ENCODE measurements around the gene SPIN2A.
A peak's percentile ranks its signal among the peaks of the same experiment; 100 is the strongest.
"Not testable (repeated sequence)": the region's sequence is repeated elsewhere in the genome, so short reads cannot be mapped to it uniquely, and the experiment has no call there.

Gene SPIN2A

DNA sequence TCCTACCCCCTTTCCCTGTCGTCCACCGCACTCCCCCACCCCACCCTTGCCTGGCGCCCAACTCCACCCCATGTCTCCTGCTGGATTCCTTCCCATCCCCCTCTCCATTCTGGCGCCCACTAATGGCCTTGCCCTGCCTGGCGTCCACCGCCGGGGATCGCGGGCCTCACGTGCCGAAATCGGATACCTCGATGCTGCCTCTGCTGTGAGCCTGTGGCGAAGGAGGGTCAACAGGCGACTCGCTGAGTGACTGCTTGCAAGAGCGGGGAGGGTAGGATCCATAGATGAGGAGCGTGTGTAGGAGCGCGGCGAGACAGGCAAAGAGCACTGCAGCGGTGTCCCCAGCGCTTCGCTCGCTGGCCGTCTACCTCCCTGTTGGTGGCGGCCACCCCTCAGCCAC is at the start of gene SPIN2A:
SPIN2A (minus strand) TSS at position 325 of the 400 bp plus-strand sequence. CDS start 800 bp downstream, outside the sequence.
- not testable (repeated sequence) for DNase-seq

DNA sequence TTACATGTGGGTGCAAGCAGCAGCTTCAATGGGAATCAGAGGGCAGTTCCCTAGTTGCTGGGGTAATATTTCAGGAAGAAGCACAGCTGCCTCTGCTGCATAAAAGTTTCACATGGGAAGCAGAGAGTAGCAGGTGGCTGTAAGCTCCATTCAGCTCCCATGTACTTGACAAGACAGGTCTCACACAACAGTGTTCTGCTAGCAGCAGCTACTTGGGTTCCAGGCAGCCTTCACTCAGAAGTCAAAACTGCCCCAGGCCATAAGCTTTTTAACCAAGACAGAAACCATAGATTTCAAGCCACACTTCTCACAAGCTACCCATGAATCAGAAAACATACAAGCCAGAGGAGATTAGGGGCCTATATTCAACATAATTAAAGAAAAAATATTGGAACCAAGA is 41.4 kb upstream of the SPIN2A start:
- DNase-seq = no peak

DNA sequence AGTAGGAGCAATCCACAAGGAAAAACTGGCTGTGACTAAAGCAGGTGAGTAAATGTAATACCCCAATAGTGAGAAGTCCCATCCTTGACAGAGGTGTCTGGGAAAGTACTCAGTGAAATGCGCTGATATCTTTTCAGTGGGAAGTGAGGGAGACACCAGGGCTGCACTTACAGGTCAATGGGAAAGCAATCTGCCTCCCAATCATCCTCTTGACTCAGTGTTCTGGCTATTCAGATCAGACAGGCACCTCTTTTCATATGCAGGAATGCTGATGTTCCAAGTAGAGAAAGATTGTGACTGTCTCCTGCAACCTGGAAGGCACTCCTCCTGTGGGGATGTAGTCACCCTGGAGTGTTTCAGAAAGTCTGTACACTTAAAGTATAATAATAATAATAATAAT is 39.9 kb upstream of the SPIN2A start:
- no peak for DNase-seq

DNA sequence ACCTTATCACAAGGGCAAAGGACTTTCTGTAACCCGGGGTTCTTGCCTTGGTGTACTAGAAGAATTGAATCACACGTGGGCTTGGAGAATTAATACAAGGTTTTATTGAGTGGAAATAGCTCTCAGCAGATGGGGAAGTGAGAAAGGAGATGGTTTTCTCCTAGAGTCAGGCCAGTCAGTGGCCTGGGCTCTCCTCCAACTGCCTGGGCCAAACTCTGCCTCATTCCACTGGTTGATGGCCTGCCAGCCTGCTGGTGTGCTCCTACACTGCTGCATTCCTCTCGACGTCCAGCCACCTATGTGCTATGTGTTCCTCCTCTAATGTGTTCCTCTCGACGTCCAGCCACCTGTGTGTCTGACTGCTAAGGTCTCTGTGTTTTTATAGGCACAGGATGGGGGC is 35.3 kb upstream of the SPIN2A start:
- DNase-seq = no peak

DNA sequence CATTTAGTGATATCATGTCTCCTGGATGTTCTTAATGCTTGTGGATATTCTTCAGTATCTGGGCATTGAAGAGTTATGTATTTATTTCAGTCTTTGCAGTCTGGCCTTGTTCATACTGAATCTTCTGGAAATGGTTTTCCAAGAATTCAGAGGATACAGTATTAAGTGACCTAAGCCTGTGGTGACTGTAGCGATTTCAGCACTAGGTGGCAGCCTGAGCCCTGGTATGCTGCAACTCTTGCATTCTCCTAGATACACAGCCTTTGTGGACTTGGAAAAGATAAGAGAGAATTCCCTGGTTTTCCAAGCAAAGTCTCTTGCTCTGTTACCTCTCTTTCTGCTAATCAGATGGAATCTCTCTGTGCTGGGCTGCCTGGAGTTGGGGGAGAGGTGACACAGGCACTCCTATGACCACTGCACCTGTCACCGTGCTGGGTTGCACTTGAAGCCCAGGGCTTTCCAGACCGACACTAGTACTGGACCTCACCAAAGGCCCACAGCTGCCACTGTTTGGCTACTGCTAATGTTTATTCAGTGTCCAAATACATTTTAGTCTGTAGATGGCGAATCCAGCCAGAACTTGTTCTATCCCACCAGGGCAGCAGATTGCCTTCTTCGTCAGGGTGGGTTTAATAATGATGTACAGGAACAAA is 19.3 kb upstream of the SPIN2A start:
- DNase-seq = no peak

DNA sequence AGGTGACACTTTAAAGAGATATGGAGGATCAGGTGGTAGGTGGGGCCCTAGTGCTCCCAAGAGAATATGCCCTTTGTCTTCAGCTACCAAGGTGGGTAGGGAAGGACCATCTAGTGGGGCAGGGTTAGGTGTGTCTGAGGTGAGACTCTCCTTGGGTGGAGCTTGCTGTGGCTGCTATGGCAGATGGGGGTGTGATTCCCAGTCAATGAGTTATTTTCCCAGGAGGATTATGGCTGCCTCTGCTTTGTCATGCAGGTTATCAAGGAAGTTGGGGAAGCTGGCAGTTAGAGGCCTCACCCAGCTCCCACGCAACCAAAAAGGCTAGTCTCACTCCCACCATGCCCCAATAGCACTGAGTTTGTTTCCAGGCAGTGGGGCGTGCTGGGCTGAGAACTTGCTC is 18.0 kb upstream of the SPIN2A start:
- DNase-seq = no peak

DNA sequence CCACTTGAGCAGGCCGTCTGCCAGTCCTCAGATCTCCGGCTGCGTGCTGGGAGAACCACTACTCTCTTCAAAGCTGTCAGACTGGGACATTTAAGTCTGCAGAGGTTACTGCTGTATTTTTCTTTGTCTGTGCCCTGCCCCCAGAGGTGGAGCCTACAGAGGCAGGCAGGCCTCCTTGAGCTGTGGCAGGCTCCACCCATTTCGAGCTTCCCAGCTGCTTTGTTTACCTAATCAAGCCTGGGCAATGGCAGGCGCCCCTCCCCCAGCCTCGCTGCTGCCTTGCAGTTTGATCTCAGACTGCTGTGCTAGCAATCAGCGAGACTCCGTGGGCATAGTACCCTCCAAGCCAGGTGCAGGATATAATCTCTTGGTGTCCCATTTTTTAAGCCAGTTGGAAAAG is 15.0 kb upstream of the SPIN2A start:
- not testable (repeated sequence) for DNase-seq

DNA sequence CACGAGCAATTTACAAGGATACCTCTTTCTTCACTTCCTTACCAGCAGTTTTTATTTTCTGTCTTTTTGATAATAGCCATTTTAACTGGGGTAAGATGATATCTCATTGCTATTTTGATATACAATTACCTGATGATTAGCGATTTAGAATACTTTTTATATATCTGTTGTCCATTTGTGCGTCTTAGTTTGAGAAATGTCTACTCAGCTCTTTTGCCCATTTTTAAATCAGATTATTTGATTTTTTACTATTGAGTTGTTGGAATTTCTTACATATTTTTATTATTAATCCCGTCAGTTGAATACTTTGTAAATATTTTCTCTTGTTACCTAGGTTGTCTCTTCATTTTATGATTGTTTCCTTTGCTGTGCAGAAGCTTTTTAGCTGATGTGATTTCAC is 1.5 kb upstream of the SPIN2A start:
- DNase-seq = no peak

DNA sequence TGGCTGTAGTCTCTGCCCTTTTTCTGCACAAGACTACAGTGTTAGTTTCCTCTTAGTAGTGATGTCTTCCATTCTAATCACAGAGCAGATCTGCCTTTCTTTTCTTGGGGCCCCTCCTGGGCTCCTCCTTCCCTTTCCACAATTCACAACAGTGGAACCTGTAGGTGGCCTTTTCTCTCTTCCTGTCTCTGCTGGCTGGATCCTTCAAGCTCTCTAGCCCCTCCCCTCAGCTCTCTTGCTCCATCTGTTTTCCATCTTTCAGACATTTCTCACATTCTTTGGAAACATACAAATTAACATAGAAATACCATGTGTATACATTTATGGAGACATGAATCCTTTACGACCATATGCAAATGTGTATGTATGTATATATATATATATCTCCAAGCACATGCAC is 304 bp upstream of the SPIN2A start:
- no peak for DNase-seq

DNA sequence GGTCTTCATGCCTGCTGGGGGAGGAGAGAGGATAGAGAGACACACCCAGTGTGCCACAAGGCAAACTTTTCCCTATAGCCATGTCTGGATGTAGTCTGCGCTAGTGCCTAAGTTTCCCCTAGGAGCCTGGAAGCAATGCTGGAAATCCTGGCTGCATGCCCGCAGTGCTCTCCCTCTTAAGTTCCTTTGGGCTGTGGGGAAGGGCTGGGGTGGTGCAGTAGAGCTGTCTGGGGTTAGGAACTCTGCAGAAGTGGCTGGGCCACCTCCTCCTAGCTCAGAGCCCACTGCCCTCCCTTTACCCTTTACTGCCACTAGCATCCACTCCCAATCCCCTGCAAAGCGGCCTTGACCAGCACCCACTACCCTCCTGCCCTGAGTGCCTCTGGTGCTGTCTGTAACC is 608 bp downstream of the SPIN2A start:
- DNase-seq = not testable (repeated sequence)

DNA sequence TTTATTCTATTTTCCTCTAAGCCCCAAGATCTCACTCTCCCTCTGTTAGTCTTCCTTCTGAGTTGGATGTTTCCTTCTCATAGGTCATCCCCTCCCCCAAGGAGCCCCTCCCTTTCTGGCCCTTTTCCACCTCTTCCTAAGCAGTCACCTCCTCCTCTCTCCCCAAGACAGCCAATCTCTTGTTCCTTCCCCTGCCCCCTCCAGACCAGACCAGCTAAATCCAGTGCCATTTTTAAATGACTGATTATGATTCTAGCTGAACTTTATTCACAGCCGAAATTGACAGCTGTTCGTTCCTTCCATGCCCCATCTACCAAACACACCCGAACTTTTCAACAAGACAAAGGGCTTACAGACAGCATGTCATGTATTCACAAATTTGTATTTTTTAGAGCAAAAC is 1.9 kb downstream of the SPIN2A start:
- no peak for DNase-seq

DNA sequence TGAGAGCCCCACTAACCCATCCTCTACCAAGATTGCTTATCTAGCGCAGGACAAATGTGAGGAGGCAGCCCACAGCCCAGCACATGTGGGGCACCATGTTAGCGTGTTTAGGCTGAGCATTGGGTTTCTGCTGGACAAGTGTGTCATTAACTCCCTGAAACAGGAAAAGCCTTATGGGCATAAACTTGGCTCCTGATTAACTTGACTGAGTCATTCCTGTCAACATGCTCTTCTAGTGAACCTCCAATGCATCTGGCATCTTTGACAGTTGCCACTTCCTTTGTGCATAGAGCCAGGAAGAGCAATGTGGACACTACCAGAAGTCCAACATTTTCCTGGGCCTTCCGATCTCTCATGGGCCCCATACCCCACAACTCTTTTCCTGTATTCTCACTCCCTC is 2.5 kb downstream of the SPIN2A start:
- no peak for DNase-seq

DNA sequence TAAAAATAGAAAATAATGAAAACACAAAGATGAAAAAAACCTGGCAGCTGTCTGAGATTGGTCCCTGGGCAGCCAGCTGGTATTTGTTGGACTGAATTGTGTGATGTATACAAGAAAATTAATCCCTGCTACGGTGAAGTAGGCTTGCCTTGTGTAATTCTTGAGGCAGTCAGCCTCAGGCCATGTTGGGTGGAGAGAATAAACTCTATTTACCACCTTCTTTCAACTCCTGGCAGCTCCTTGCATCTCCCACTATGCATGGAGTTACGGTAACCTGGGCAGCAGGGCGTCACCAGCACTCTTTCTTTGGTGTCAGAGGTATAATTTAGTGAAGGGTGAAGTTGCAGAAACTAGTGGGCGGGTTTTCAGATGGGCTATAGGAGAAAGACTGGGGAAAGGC is 3.5 kb downstream of the SPIN2A start:
- no peak for DNase-seq

DNA sequence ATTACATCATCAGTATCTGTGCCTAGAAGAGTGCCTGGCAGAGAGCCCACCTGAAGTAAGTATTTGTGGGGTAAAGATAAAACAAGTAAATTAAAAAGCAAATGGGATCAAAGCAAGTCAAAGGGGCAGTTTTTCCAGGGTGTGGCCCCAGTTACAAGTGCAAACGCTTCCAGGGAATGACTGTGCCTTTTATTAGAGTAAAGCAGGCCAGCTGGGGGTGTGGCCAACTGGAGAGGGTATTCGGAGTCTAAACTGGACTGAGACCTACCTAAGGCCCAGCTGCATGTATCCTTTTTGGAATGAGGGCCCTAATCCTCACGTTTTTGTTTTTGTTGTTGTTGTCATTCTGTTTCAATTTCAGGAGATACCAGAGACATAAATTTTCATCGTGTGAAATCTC is 3.9 kb downstream of the SPIN2A start:
- DNase-seq = not testable (repeated sequence)

DNA sequence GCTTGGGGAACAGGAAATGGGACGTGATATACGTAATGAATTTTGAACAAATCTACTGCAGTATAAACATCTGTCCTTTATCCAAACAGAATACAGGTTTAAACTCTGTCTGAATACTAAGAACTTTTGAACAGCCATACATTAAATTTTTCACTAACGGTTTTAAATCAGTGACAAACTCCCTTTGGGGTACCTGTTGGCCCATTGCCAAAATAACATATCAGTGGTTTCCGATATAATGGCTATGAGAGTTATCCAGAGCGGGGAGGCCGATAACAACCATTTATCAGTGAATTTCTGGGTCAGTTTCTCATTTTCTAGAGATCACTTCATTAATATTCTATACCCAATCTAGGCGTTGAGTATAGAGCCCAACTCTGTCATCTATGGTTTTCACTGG is 5.2 kb downstream of the SPIN2A start:
- no peak for DNase-seq

DNA sequence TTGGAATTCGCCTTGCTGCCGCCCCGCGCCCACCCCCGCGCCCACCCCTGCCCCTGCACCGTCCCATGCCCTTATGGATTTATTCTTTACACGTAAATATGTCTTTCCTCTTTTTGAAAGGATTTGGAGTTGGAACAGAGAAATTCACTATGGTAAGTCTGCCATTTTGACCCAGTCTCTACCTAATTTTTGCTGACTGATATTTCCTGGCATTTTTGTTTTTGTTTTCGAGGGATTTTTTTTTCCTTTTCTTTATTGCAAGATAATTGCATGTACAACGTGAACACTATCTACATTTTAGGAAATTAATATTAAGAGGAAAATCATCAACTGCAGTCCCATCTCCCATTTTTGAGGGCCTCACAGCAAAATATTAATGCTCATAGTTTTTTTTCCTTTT is 15.4 kb downstream of the SPIN2A start:
- DNase-seq = no peak

DNA sequence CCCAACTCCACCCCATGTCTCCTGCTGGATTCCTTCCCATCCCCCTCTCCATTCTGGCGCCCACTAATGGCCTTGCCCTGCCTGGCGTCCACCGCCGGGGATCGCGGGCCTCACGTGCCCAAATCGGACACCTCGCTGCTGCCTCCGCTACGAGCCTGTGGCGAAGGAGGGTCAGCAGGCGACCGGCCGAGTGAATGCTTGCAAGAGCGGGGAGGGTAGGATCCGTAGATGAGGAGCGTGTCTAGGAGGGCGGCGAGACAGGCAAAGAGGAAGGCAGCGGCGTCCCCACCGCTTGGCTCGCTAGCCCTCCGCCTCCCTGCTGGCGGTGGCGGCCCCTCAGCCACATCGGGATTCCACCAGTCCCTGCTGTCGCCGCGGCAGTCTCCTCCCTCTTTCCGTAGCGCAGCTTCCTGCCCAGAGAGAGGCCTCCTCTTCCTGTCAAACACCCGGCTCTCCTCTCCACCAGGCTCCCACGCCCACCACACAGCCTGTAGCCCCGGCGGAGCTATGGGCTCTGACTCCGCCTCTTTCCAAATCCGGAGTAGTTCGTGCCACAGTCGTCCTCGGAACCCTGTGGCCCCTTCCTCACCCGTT is 15.9 kb downstream of the SPIN2A start, which contains the start of gene SPIN2B:
SPIN2B (minus strand) TSS at position 387 of the 594 bp plus-strand sequence.
- peak; percentile 84 for DNase-seq

DNA sequence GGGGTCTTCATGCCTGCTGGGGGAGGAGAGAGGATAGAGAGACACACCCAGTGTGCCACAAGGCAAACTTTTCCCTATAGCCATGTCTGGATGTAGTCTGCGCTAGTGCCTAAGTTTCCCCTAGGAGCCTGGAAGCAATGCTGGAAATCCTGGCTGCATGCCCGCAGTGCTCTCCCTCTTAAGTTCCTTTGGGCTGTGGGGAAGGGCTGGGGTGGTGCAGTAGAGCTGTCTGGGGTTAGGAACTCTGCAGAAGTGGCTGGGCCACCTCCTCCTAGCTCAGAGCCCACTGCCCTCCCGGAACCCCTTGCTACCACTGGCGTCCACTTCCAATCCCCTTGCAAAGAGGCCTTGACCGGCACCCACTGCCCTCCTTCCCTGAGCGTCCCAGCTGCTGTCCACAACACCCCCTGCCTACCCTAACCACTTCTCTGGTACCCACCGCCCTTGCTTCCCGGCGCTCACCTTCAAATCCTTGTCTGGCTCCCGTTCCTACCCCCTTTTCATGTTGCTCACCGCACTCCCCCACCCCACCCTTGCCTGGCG is 16.5 kb downstream of the SPIN2A start:
- not testable (repeated sequence) for DNase-seq

DNA sequence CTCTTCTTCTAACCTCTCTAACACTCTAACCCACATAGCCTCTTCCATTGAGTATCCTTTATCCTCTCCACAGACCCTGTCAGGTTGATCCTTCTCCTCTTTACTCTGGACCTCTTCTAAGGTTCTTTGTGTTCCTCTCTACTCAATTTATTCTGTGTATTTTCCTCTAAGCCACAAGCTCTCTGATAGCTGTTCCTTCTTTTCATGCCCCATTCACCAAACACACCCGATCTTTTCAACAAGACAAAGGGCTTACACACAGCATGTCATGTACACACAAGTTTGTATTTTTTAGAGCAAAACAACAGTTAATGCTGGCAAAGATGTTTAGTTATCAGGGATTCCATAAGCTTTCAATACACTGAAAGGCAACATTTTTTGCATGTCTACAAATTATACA is 17.8 kb downstream of the SPIN2A start:
- no peak for DNase-seq

DNA sequence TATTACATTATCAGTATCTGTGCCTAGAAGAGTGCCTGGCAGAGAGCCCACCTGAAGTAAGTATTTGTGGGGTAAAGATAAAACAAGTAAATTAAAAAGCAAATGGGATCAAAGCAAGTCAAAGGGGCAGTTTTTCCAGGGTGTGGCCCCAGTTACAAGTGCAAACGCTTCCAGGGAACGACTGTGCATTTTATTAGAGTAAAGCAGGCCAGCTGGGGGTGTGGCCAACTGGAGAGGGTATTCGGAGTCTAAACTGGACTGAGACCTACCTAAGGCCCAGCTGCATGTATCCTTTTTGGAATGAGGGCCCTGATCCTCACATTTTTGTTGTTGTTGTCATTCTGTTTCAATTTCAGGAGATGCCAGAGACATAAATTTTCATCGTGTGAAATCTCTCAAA is 19.6 kb downstream of the SPIN2A start:
- not testable (repeated sequence) for DNase-seq

DNA sequence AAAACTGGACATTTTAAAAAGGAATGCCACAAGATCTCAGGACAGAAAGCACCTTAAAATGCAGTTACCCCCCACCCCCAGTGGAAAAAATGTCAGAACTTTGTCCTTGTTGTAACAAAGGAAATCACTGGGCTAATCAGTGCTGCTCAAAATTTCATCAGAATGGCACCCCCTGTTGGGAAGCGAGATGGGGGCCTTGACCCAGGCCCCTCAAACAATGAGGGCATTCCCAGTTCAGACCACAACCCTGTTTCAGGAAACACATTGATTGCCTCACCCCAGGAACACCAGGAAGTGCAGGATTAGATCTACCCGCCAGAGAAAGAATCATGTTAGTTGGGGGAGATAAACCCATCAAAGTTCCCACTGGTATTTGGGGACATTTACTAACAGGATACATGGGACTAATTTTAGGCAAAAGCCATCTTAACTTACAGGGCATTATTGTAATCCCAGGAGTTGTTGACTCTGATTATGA is 32.2 kb downstream of the SPIN2A start:
- DNase-seq = no peak

DNA sequence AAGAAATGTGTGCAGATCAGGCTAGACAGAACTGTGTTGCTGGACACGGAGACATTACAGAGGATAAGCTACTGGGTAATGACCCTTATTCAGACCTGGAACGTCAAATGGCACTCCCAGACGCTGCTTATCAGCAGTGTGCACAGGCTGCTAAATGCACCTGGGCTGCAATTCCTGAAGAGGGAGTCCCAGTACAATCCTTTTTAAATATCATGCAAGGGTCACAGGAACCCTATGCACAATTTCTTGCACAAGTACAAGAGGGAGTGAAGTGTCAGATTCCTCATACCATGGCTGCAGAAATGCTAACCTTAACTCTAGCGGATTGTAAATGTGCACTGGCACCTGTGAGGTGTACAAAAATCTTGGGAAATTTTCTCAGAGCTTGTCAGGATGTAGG is 32.8 kb downstream of the SPIN2A start:
- no peak for DNase-seq

DNA sequence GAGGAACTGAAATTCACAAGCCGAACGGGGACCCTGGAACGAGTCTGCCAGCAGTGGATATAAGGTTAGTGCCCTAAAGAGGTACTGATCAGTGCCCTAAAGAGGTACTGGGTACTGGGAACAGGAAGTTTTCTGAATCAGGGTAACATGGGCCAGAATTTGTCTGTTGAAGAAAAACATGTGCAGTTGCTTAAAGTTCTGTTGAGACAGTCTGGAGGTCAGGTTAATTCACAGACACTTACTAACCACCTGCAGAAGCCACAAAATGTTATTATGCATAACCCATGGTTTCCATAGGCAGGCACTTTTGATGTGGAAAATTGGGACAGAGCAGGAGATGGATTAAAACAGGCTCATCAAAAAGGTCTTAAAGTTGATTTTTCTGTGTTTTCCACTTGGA is 33.7 kb downstream of the SPIN2A start:
- DNase-seq = no peak

DNA sequence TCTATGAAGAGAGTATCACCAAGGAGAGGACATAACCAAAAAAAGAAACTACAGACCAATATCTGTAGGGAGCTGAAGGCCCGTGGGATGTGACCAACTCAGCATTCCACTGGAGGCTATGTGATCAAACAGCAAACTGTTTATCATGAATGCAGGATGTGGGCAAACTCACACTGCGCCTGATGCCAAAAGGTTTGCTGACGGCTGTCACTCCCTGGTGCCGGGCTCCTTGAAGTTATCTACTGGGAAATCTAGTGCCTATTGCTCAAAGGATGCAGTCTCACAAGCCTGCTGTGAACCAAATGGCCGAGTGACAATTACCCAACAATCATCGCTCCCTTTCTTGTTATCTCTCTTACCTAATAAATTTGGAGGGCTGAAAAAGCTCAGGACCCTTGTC is 34.3 kb downstream of the SPIN2A start:
- DNase-seq = not testable (repeated sequence)

Data from activated CD8-positive, alpha-beta memory T cell treated with anti-CD3 and anti-CD28 coated beads for 24 hours (primary cell).